Bronchial epithelial cell (primary cell): ENCODE measurements around the gene TOGARAM2. TPM values are rescaled to one million over a fixed set of nuclear protein-coding genes. Genes with fewer than 3 reads are reported as not detected.
A peak's percentile ranks its signal among the peaks of the same experiment; 100 is the strongest.

Experiments used
- DNase-seq: peaks from one replicate; pipeline ENCODE4 v3.0.0-alpha.2; 2010; ENCODE audit warnings: low read depth
- FAIRE-seq: peaks from 2 replicates; lab custom pipeline; 2011; peaks lifted over from hg19 to GRCh38; lab: Jason Lieb, UNC
- H3K27me3 ChIP-seq: 2 replicates; pipeline ENCODE4 v1.5.1; 2011; ENCODE audit warnings: low read length; ENCODE audit not compliant: control insufficient read depth, insufficient read depth
- H3K36me3 ChIP-seq: 2 replicates; pipeline ENCODE4 v1.5.1; 2011; ENCODE audit warnings: low read length; ENCODE audit not compliant: control insufficient read depth, insufficient read depth
- H3K4me3 ChIP-seq: 2 replicates; pipeline ENCODE4 v1.5.1; 2011; ENCODE audit warnings: mild to moderate bottlenecking, low read depth, low read length, control low read depth
- CTCF ChIP-seq: IDR thresholded peaks from 2 replicates; pipeline ENCODE4 v1.5.1; 2011; ENCODE audit warnings: mild to moderate bottlenecking, moderate library complexity, low read length, control low read depth, inconsistent platforms; ENCODE audit not compliant: insufficient read depth, severe bottlenecking
- total RNA-seq: library from RNA; depleted of rRNA; stranded (reverse); fragments of >200 nt; gene quantifications from 2 replicates; pipeline ENCODE4 v1.2.1, GENCODE V29; 2014

The TOGARAM2 gene
- total RNA-seq, 1 donor from 2014 or later: not detected

- no peak overlapping the region for H3K4me3 ChIP-seq
- TF ChIP-seq CTCF: no peak
- FAIRE-seq (no peak), DNase-seq (no peak)
- no peaks in the 10 kb centered on the region for H3K36me3 ChIP-seq
- no peaks in the 10 kb centered on the region for H3K27me3 ChIP-seq
These were observed 83.2 kb downstream of the TOGARAM2 start for GRCh38 chr2:29064346-29064715.

DNA sequence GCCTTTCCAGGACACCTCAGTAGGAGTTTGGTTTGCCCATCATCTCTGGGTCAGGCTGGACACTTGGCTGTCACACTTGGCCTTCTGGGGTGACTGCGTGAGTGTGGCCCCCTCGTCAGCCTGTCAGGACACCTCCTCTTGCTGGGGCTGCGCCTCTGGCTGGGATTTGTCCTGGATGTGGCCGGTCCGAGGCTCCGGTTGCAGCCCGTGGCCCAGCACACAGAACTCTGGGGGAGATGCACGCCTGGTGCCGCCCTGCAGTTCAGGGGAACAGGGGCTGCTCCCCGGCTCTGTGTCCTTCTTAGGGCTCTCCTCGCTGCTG is 83.6 kb downstream of the TOGARAM2 start:
- FAIRE-seq: no peak
- no peak for DNase-seq
- TF ChIP-seq CTCF: no peak
- Histone ChIP-seq H3K4me3 (no peak overlapping the region), H3K36me3 (no peaks in the 10 kb centered on the region), H3K27me3 (no peaks in the 10 kb centered on the region)

GRCh38 chr2:29065068-29065811 is 84.1 kb downstream of the TOGARAM2 start:
- no peak for TF ChIP-seq CTCF

DNA sequence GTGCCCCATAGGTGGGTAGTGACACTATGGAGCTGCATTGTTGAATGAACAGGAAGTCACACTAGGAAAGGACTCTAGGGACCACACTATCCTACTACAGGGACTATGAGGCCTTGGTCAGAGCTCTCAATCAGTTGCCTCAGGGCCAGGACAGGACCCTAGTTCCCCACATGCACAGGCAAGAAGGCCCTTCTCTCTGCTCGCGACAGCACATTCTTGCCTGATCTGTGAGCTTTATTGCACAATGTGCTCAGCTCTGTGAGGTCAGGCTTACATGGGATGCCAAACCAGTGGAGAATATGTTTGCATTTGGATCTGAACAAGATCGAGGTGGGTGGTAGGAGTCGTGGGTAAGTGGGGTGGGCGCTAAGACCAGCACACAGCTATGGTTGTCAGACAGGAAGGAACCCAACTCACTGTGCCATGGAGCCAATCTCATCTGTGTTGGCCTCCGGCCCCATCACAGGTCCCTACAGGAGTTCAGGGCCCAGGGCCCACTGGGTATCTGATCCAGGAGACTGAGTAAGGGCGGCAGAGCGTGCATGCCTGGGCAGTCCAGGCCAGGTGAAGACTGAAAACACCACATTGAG is 85.3 kb downstream of the TOGARAM2 start:
- DNase-seq: peak; percentile 94
- H3K4me3 ChIP-seq: no peak overlapping the region
- H3K36me3 ChIP-seq: no peaks in the 10 kb centered on the region
- H3K27me3 ChIP-seq: no peaks in the 10 kb centered on the region
- peak; percentile 99 for FAIRE-seq
- no peak for TF ChIP-seq CTCF

More at GRCh38 chr2:29065068-29065811, 84.1 kb downstream of the TOGARAM2 start:
- no peaks in the 10 kb centered on the region for H3K36me3 ChIP-seq
- H3K4me3 ChIP-seq: no peak overlapping the region
- H3K27me3 ChIP-seq: no peaks in the 10 kb centered on the region
- DNase-seq (peak; percentile 39), FAIRE-seq (no peak)

GRCh38 chr2:29066997-29067605 is 86.0 kb downstream of the TOGARAM2 start:
- DNase-seq (peak; percentile 95), FAIRE-seq (peak; percentile 99)
- no peak for TF ChIP-seq CTCF
- H3K36me3 ChIP-seq: no peaks in the 10 kb centered on the region
- no peak overlapping the region for H3K4me3 ChIP-seq
- H3K27me3 ChIP-seq: no peaks in the 10 kb centered on the region
